ENCODE measurements around the gene DUSP7.
"Not testable (repeated sequence)": the region's sequence is repeated elsewhere in the genome, so short reads cannot be mapped to it uniquely, and the experiment has no call there.

Gene DUSP7

GRCh38 chr3:52044869-52045619 lies 11.3 kb downstream of the DUSP7 start:
- no peak overlapping the region for H3K4me2 ChIP-seq (ENCODE audit: low read length)
- H3K27ac ChIP-seq (ENCODE audit: low read depth, low read length), result no peak overlapping the region
- H3K4me3 ChIP-seq (ENCODE audit: low read length), result no peak overlapping the region

GRCh38 chr3:52043750-52044149 lies 12.6 kb downstream of the DUSP7 start:
- H3K9me2 ChIP-seq (replicated peaks; ENCODE audit: control insufficient read depth, low read length), result no peaks in the 10 kb centered on the region
- H3K79me2 ChIP-seq (ENCODE audit: control insufficient read depth, low read length), result no peaks in the 10 kb centered on the region
- H3K27me3 ChIP-seq (ENCODE audit: control insufficient read depth, low read length), result peaks cover 7% of the 10 kb centered on the region; the same call in 1 of the 2 replicates
- H3K27ac ChIP-seq (ENCODE audit: low read depth, low read length), result no peak overlapping the region
- H3K4me1 ChIP-seq (ENCODE audit: control insufficient read depth, low read length), result no peaks in the 10 kb centered on the region
- TF ChIP-seq CTCF (IDR thresholded peaks at IDR 0.05; ENCODE audit: low read depth, low read length, poor library complexity, severe bottlenecking), result no peak
- TF ChIP-seq EZH2phosphoT487 (IDR thresholded peaks at IDR 0.05; ENCODE audit: borderline replicate concordance, low read length), result no peak
- H3K4me2 ChIP-seq (ENCODE audit: low read length), result no peak overlapping the region
- H4K20me1 ChIP-seq (ENCODE audit: control insufficient read depth, insufficient read depth, low read depth, low read length), result no peaks in the 10 kb centered on the region
- no peak overlapping the region for H3K4me3 ChIP-seq (ENCODE audit: low read length)
- 0 out of 2 replicates have a peak, but pooled peaks cover under 1% of the 10 kb centered on the region for H3F3A ChIP-seq (ENCODE audit: control insufficient read depth, insufficient read depth)
- H3K36me3 ChIP-seq (ENCODE audit: control insufficient read depth, low read length), result no peaks in the 10 kb centered on the region
- H3K9me3 ChIP-seq (ENCODE audit: control insufficient read depth, insufficient read depth, low read length), result no peaks in the 10 kb centered on the region

More at GRCh38 chr3:52044869-52045619, 11.3 kb downstream of the DUSP7 start:
- Histone ChIP-seq H3K36me3 (ENCODE audit: control insufficient read depth, low read length) (peaks cover 8% of the 10 kb centered on the region), H3K9me2 (replicated peaks; ENCODE audit: control insufficient read depth, low read length) (no peaks in the 10 kb centered on the region), H3K79me2 (ENCODE audit: control insufficient read depth, low read length) (no peaks in the 10 kb centered on the region), H3K27me3 (ENCODE audit: control insufficient read depth, low read length) (peaks cover 7% of the 10 kb centered on the region; the same call in 1 of the 2 replicates), H4K20me1 (ENCODE audit: control insufficient read depth, insufficient read depth, low read depth, low read length) (no peaks in the 10 kb centered on the region), H3K9me3 (ENCODE audit: control insufficient read depth, insufficient read depth, low read length) (no peaks in the 10 kb centered on the region), H3K4me1 (ENCODE audit: control insufficient read depth, low read length) (no peaks in the 10 kb centered on the region), H3F3A (ENCODE audit: control insufficient read depth, insufficient read depth) (0 out of 2 replicates have a peak, but pooled peaks cover 3% of the 10 kb centered on the region)
- TF ChIP-seq EZH2phosphoT487 (IDR thresholded peaks at IDR 0.05; ENCODE audit: borderline replicate concordance, low read length) (no peak), CTCF (IDR thresholded peaks at IDR 0.05; ENCODE audit: low read depth, low read length, poor library complexity, severe bottlenecking) (peak; percentile 46)

- not testable (repeated sequence) for H3F3A ChIP-seq (ENCODE audit: control insufficient read depth, insufficient read depth); H3K27me3 ChIP-seq (ENCODE audit: control insufficient read depth, low read length); H3K36me3 ChIP-seq (ENCODE audit: control insufficient read depth, low read length); H3K27ac ChIP-seq (ENCODE audit: low read depth, low read length); H4K20me1 ChIP-seq (ENCODE audit: control insufficient read depth, insufficient read depth, low read depth, low read length); H3K4me2 ChIP-seq (ENCODE audit: low read length); H3K4me3 ChIP-seq (ENCODE audit: low read length); H3K79me2 ChIP-seq (ENCODE audit: control insufficient read depth, low read length); H3K9me2 ChIP-seq (replicated peaks; ENCODE audit: control insufficient read depth, low read length); H3K4me1 ChIP-seq (ENCODE audit: control insufficient read depth, low read length); H3K9me3 ChIP-seq (ENCODE audit: control insufficient read depth, insufficient read depth, low read length)
Measured at GRCh38 chr3:52043039-52043438, 13.3 kb downstream of the DUSP7 start.

GRCh38 chr3:52041118-52041731 lies 15.1 kb downstream of the DUSP7 start:
- no peak overlapping the region for H3K4me2 ChIP-seq (ENCODE audit: low read length)
- no peaks in the 10 kb centered on the region for H3K79me2 ChIP-seq (ENCODE audit: control insufficient read depth, low read length)
- no peak for TF ChIP-seq EZH2phosphoT487 (IDR thresholded peaks at IDR 0.05; ENCODE audit: borderline replicate concordance, low read length)
- peak; percentile 19 for TF ChIP-seq CTCF (IDR thresholded peaks at IDR 0.05; ENCODE audit: low read depth, low read length, poor library complexity, severe bottlenecking)
- H4K20me1 ChIP-seq (ENCODE audit: control insufficient read depth, insufficient read depth, low read depth, low read length), result no peaks in the 10 kb centered on the region
- no peaks in the 10 kb centered on the region for H3K9me3 ChIP-seq (ENCODE audit: control insufficient read depth, insufficient read depth, low read length)
- H3K27ac ChIP-seq (ENCODE audit: low read depth, low read length), result no peak overlapping the region
- no peak overlapping the region for H3K4me3 ChIP-seq (ENCODE audit: low read length)
- no peaks in the 10 kb centered on the region for H3F3A ChIP-seq (ENCODE audit: control insufficient read depth, insufficient read depth)
- H3K27me3 ChIP-seq (ENCODE audit: control insufficient read depth, low read length), result peaks cover 13% of the 10 kb centered on the region
- no peaks in the 10 kb centered on the region for H3K9me2 ChIP-seq (replicated peaks; ENCODE audit: control insufficient read depth, low read length)
- H3K36me3 ChIP-seq (ENCODE audit: control insufficient read depth, low read length), result no peaks in the 10 kb centered on the region
- no peaks in the 10 kb centered on the region for H3K4me1 ChIP-seq (ENCODE audit: control insufficient read depth, low read length)
